SJSA1 (cell line): ENCODE data around the gene SCP2. TPM values are rescaled to one million over a fixed set of nuclear protein-coding genes. Genes with fewer than 3 reads are reported as not detected.

Experiments
- DNase-seq, 2 experiments: peaks; one replicate each; pipeline ENCODE4 v3.0.0-alpha.2; 2015 to 2020; ENCODE audit warnings: low spot score in 2 of 2, low read depth in 1 of 2
- H3K27ac ChIP-seq: fragments of 250-450 bp; sonication (Bioruptor Pico); 2 replicates; pipeline ENCODE4 v1.5.1; 2020; ENCODE audit warnings: mild to moderate bottlenecking, moderate library complexity
- H3K27me3 ChIP-seq: fragments of 250-450 bp; sonication (Bioruptor Pico); replicated peaks from 2 replicates; pipeline ENCODE4 v1.5.1; 2020; ENCODE audit warnings: mild to moderate bottlenecking, moderate library complexity
- H3K36me3 ChIP-seq: fragments of 250-450 bp; sonication (Bioruptor Pico); 2 replicates; pipeline ENCODE4 v1.5.1; 2020; ENCODE audit warnings: mild to moderate bottlenecking
- H3K4me1 ChIP-seq: fragments of 250-450 bp; sonication (Bioruptor Pico); replicated peaks from 2 replicates; pipeline ENCODE4 v1.6.1; 2021; ENCODE audit warnings: mild to moderate bottlenecking
- H3K4me3 ChIP-seq: fragments of 250-450 bp; sonication (Bioruptor Pico); 2 replicates; pipeline ENCODE4 v1.5.1; 2020; ENCODE audit warnings: mild to moderate bottlenecking
- H3K9me3 ChIP-seq: fragments of 250-450 bp; sonication (Bioruptor Pico); replicated peaks from 2 replicates; pipeline ENCODE4 v1.5.1; 2020; ENCODE audit warnings: mild to moderate bottlenecking
- total RNA-seq: library from RNA; depleted of rRNA; stranded (reverse); fragments of >200 nt; shearing (Covaris generic); gene quantifications from 2 replicates; pipeline ENCODE4 v1.2.3, GENCODE V29; 2014

The SCP2 gene
- total RNA-seq, 1 experiment from 2014 or later: 288 TPM

- no peaks in the 10 kb centered on the region for H3K9me3 ChIP-seq
- 0 out of 2 replicates have a peak, but pooled peaks cover 5% of the 10 kb centered on the region for H3K36me3 ChIP-seq
- no peak for DNase-seq
Observed at GRCh38 chr1:53011175-53011574, 84.1 kb downstream of the SCP2 start.

GRCh38 chr1:53014791-53015507 lies 87.9 kb downstream of the SCP2 start:
- DNase-seq: peak; percentile 65 to 80
- Histone ChIP-seq H3K9me3 (no peaks in the 10 kb centered on the region), H3K4me3 (peak overlapping the region; percentile 44), H3K4me1 (peaks cover 17% of the 10 kb centered on the region), H3K27ac (peak overlapping the region; percentile 2; the same call in 1 of the 2 replicates), H3K27me3 (no peaks in the 10 kb centered on the region), H3K36me3 (peaks cover 21% of the 10 kb centered on the region)

More at GRCh38 chr1:53011175-53011574, 84.1 kb downstream of the SCP2 start:
- peaks cover 15% of the 10 kb centered on the region for H3K4me1 ChIP-seq
- peak overlapping the region; percentile 11; the same call in 1 of the 2 replicates for H3K27ac ChIP-seq
- no peaks in the 10 kb centered on the region for H3K27me3 ChIP-seq
- no peak overlapping the region for H3K4me3 ChIP-seq

- H3K27ac ChIP-seq: no peak overlapping the region
- H3K36me3 ChIP-seq: peaks cover 21% of the 10 kb centered on the region
- H3K4me3 ChIP-seq: peak overlapping the region; percentile 44
- peak in 1 of 2 experiments; percentile 31 for DNase-seq
- H3K27me3 ChIP-seq: no peaks in the 10 kb centered on the region
- no peaks in the 10 kb centered on the region for H3K9me3 ChIP-seq
- peaks cover 17% of the 10 kb centered on the region for H3K4me1 ChIP-seq
Observed at GRCh38 chr1:53015508-53015860, 88.4 kb downstream of the SCP2 start.

- Histone ChIP-seq H3K4me1 (peaks cover 6% of the 10 kb centered on the region; the same call in 1 of the 2 replicates), H3K27me3 (no peaks in the 10 kb centered on the region), H3K4me3 (no peak overlapping the region), H3K9me3 (no peaks in the 10 kb centered on the region), H3K27ac (no peak overlapping the region), H3K36me3 (peaks cover 21% of the 10 kb centered on the region)
- DNase-seq: no peak
Observed at GRCh38 chr1:53016705-53017104, 89.6 kb downstream of the SCP2 start.

GRCh38 chr1:53020588-53020987 lies 93.5 kb downstream of the SCP2 start:
- DNase-seq: no peak
- H3K9me3 ChIP-seq: no peaks in the 10 kb centered on the region
- no peaks in the 10 kb centered on the region for H3K27me3 ChIP-seq

GRCh38 chr1:53022179-53022578 lies 95.1 kb downstream of the SCP2 start:
- H3K4me1 ChIP-seq: 0 out of 2 replicates have a peak, but pooled peaks cover 4% of the 10 kb centered on the region
- DNase-seq: no peak
- H3K27ac ChIP-seq: no peak overlapping the region
- no peaks in the 10 kb centered on the region for H3K27me3 ChIP-seq
- H3K9me3 ChIP-seq: no peaks in the 10 kb centered on the region
- no peak overlapping the region for H3K4me3 ChIP-seq
- peaks cover 14% of the 10 kb centered on the region for H3K36me3 ChIP-seq

More at GRCh38 chr1:53020588-53020987, 93.5 kb downstream of the SCP2 start:
- H3K4me1 ChIP-seq: 0 out of 2 replicates have a peak, but pooled peaks cover 5% of the 10 kb centered on the region
- H3K36me3 ChIP-seq: peaks cover 20% of the 10 kb centered on the region
- no peak overlapping the region for H3K4me3 ChIP-seq
- H3K27ac ChIP-seq: no peak overlapping the region

- Histone ChIP-seq H3K27ac (no peak overlapping the region), H3K36me3 (peaks cover 6% of the 10 kb centered on the region), H3K4me3 (no peak overlapping the region), H3K9me3 (no peaks in the 10 kb centered on the region), H3K27me3 (no peaks in the 10 kb centered on the region), H3K4me1 (0 out of 2 replicates have a peak, but pooled peaks cover 4% of the 10 kb centered on the region)
- no peak for DNase-seq
Observed at GRCh38 chr1:53023546-53023945, 96.5 kb downstream of the SCP2 start.

GRCh38 chr1:53024117-53024516 lies 97.0 kb downstream of the SCP2 start:
- Histone ChIP-seq H3K9me3 (no peaks in the 10 kb centered on the region), H3K36me3 (peaks cover 3% of the 10 kb centered on the region), H3K27ac (no peak overlapping the region), H3K4me1 (0 out of 2 replicates have a peak, but pooled peaks cover 4% of the 10 kb centered on the region), H3K27me3 (no peaks in the 10 kb centered on the region), H3K4me3 (no peak overlapping the region)
- DNase-seq: no peak

GRCh38 chr1:53025034-53025768 lies 98.1 kb downstream of the SCP2 start:
- Histone ChIP-seq H3K4me3 (no peak overlapping the region), H3K36me3 (peaks cover 7% of the 10 kb centered on the region), H3K9me3 (no peaks in the 10 kb centered on the region), H3K4me1 (0 out of 2 replicates have a peak, but pooled peaks cover 4% of the 10 kb centered on the region), H3K27me3 (no peaks in the 10 kb centered on the region), H3K27ac (no peak overlapping the region)
- no peak for DNase-seq

- DNase-seq: no peak
- Histone ChIP-seq H3K4me1 (0 out of 2 replicates have a peak, but pooled peaks cover 4% of the 10 kb centered on the region), H3K36me3 (peaks cover 7% of the 10 kb centered on the region), H3K9me3 (no peaks in the 10 kb centered on the region), H3K4me3 (no peak overlapping the region), H3K27ac (no peak overlapping the region), H3K27me3 (no peaks in the 10 kb centered on the region)
Observed at GRCh38 chr1:53025769-53026112, 98.7 kb downstream of the SCP2 start.

- Histone ChIP-seq H3K27me3 (no peaks in the 10 kb centered on the region), H3K36me3 (peaks cover 11% of the 10 kb centered on the region), H3K4me1 (0 out of 2 replicates have a peak, but pooled peaks cover 4% of the 10 kb centered on the region), H3K4me3 (no peak overlapping the region), H3K9me3 (no peaks in the 10 kb centered on the region), H3K27ac (no peak overlapping the region)
- DNase-seq: no peak
Observed at GRCh38 chr1:53026254-53026653, 99.2 kb downstream of the SCP2 start.

GRCh38 chr1:53031732-53032131 lies 104.7 kb downstream of the SCP2 start:
- peaks cover 30% of the 10 kb centered on the region for H3K36me3 ChIP-seq
- no peaks in the 10 kb centered on the region for H3K4me1 ChIP-seq
- no peaks in the 10 kb centered on the region for H3K9me3 ChIP-seq
- no peak overlapping the region for H3K4me3 ChIP-seq
- no peak overlapping the region for H3K27ac ChIP-seq
- no peaks in the 10 kb centered on the region for H3K27me3 ChIP-seq
- DNase-seq: no peak

GRCh38 chr1:53037159-53037558 lies 110.1 kb downstream of the SCP2 start:
- no peaks in the 10 kb centered on the region for H3K4me1 ChIP-seq
- no peaks in the 10 kb centered on the region for H3K9me3 ChIP-seq
- H3K36me3 ChIP-seq: peaks cover 40% of the 10 kb centered on the region
- no peaks in the 10 kb centered on the region for H3K27me3 ChIP-seq
- no peak overlapping the region for H3K27ac ChIP-seq
- no peak for DNase-seq
- no peak overlapping the region for H3K4me3 ChIP-seq

- Histone ChIP-seq H3K9me3 (no peaks in the 10 kb centered on the region), H3K36me3 (peaks cover 32% of the 10 kb centered on the region)
- DNase-seq: no peak
Observed at GRCh38 chr1:53038566-53038965, 111.5 kb downstream of the SCP2 start.

More at GRCh38 chr1:53038566-53038965, 111.5 kb downstream of the SCP2 start:
- Histone ChIP-seq H3K27me3 (no peaks in the 10 kb centered on the region), H3K4me1 (peaks cover 12% of the 10 kb centered on the region), H3K27ac (no peak overlapping the region), H3K4me3 (no peak overlapping the region)
